Gastrocnemius medialis (tissue), 4 donors: ENCODE data around the gene CPTP. TPM values are rescaled to one million over a fixed set of nuclear protein-coding genes. Genes with fewer than 3 reads are reported as not detected.

Source experiments
- ATAC-seq, 2 donors: fragments of 150-250 bp; one replicate each; pipeline ENCODE4 v1.9.1; 2016
- DNase-seq, 2 donors: peaks; one replicate each; pipeline ENCODE4 v3.0.0-alpha.2; 2019
- H3K27ac ChIP-seq, 4 donors: fragments of 200-600 bp; sonication (generic); 1 replicate in 1 of 4; 2 replicates in 3 of 4; pipeline ENCODE4 v1.5.1; 2016 to 2018; ENCODE audit warnings: mild to moderate bottlenecking in 2 of 4, moderate library complexity in 1 of 4
- H3K27me3 ChIP-seq, 3 donors: fragments of 200-600 bp; sonication (generic) in 2 of 3; 1 replicate in 1 of 3; 2 replicates in 2 of 3; pipeline versions ENCODE4 v1.5.1 to v1.6.0; 2016 to 2019; ENCODE audit warnings: mild to moderate bottlenecking in 1 of 3, moderate library complexity in 1 of 3
- H3K36me3 ChIP-seq, 2 donors: fragments of 200-600 bp; sonication (generic) in 1 of 2; one replicate each; pipeline ENCODE4 v1.5.1; 2017 to 2018
- H3K4me1 ChIP-seq, 2 donors: fragments of 200-600 bp; sonication (generic) in 1 of 2; one replicate each; pipeline ENCODE4 v1.5.1; 2016 to 2017; ENCODE audit warnings: mild to moderate bottlenecking in 2 of 2
- H3K4me3 ChIP-seq, 4 donors: fragments of 200-600 bp; sonication (generic) in 3 of 4; 1 replicate in 1 of 4; 2 replicates in 3 of 4; pipeline ENCODE4 v1.5.1; 2016 to 2019; ENCODE audit warnings: mild to moderate bottlenecking in 2 of 4
- H3K9me3 ChIP-seq, 3 donors: fragments of 200-600 bp; sonication (generic) in 2 of 3; 1 replicate in 1 of 3; 2 replicates in 2 of 3; pipeline ENCODE4 v1.5.1; 2016 to 2019
- POLR2A ChIP-seq, 2 donors: fragments of 450-650 bp; IDR thresholded peaks; one replicate each; pipeline ENCODE4 v1.6.1; 2017; ENCODE audit warnings: antibody characterized with exemption in 2 of 2, mild to moderate bottlenecking in 2 of 2, moderate library complexity in 2 of 2
- in situ Hi-C, 4 donors: fragments of 200-750 bp; cut with MboI; loops; one replicate each; pipeline versions ENCODE4 v1.15.0 to v1.8.0; 2017; ENCODE audit warnings: low sequenced_read_pairs in 4 of 4
- intact Hi-C: fragments of 100-400 bp; cut with DNase I; formaldehyde crosslinking; loops from one replicate; pipeline ENCODE4 v1.15.1; 2023; ENCODE audit warnings: low total_unique reads
- total RNA-seq, 4 donors: library from RNA; depleted of rRNA; stranded (reverse); fragments of >200 nt; gene quantifications; one replicate each; pipeline versions ENCODE4 v1.1.0 to v1.2.3, GENCODE V29; 2016
- TF ChIP-seq, protein P1 (sequence below), 5 experiments: fragments of 450-650 bp in 3 of 5; fragments of 200-600 bp in 2 of 5; sonication (generic) in 2 of 5; IDR thresholded peaks in 4 of 5; conservative IDR thresholded peaks in 1 of 5; 1 replicate in 4 of 5; 2 replicates in 1 of 5; pipeline ENCODE4 v1.5.1; 2016 to 2019; ENCODE audit warnings: antibody characterized with exemption in 5 of 5, mild to moderate bottlenecking in 3 of 5, moderate library complexity in 3 of 5

Gene CPTP
- total RNA-seq, 4 donors from 2014 or later: 22.7 to 64.9 (median 34.0) TPM

DNA sequence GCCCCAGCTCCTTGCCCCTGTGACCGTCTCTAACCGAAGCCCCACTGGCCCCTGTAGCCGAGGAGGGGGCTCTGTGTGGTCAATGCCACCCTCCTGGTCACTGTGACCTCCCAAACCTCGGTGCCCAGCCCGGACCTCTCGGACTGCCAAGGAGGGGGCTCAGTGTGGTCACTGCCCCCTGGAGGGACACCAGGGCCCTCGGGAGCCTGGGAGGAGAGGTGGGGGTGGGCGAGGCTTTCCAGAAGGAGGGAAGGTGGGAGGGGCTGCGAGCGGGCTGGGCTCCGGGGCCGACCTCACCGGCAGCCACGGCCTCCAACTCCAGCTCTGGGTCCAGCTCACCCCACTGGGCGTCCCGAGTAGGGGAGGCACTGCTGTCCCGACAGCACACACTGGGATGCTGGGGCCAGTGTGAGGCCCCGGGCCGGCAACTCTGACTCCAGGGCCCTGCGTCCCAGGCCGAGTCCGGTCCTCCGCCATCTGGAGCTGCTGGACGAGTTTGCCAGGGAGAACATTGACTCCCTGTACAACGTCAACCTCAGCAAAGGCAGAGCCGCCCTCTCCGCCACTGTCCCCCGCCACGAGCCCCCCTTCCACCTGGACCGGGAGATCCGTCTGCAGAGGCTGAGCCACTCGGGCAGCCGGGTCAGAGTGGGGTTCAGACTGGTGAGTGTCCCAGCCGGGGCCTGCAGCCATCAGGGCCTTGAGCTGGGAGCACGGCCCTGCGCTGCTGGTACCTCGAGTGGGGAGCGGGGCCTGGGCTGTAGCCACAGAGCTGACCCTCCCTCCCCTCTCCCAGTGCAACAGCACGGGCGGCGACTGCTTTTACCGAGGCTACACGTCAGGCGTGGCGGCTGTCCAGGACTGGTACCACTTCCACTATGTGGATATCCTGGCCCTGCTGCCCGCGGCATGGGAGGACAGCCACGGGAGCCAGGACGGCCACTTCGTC is 38.0 kb upstream of the CPTP start:
- TF ChIP-seq POLR2A (IDR thresholded peaks at IDR 0.05): no peak
- TF ChIP-seq, protein P1, sequence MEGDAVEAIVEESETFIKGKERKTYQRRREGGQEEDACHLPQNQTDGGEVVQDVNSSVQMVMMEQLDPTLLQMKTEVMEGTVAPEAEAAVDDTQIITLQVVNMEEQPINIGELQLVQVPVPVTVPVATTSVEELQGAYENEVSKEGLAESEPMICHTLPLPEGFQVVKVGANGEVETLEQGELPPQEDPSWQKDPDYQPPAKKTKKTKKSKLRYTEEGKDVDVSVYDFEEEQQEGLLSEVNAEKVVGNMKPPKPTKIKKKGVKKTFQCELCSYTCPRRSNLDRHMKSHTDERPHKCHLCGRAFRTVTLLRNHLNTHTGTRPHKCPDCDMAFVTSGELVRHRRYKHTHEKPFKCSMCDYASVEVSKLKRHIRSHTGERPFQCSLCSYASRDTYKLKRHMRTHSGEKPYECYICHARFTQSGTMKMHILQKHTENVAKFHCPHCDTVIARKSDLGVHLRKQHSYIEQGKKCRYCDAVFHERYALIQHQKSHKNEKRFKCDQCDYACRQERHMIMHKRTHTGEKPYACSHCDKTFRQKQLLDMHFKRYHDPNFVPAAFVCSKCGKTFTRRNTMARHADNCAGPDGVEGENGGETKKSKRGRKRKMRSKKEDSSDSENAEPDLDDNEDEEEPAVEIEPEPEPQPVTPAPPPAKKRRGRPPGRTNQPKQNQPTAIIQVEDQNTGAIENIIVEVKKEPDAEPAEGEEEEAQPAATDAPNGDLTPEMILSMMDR (IDR thresholded peaks at IDR 0.05 in 4 of 5, conservative IDR thresholded peaks at IDR 0.05 in 1 of 5): no peak
- in situ Hi-C loops: no loop called here

DNA sequence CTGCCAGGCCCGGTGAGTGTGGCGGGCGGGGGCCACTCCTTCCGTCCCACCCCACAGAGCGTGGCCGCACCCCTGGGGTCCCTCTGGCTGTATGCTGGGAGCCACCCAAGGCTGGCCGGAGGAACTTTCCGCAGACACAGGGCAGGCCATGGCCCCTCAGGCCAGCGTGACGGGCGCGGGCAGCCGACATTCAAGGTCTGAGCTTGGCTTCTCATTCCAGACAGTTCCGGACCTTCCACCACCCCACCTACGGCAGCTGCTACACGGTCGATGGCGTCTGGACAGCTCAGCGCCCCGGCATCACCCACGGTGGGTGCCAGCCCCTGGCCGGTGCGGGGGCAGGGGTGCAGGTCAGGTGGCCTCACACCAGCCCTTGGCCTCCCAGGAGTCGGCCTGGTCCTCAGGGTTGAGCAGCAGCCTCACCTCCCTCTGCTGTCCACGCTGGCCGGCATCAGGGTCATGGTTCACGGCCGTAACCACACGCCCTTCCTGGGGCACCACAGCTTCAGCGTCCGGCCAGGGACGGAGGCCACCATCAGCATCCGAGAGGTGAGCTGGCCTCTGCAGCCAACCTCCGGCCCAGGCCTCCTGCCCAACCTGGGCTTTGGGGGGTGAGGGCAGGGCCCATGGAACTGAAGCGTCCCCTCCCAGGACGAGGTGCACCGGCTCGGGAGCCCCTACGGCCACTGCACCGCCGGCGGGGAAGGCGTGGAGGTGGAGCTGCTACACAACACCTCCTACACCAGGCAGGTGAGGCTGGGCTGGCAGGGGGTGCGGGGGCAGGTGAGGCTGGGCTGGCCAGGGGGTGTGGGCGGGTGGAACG is 37.1 kb upstream of the CPTP start:
- Histone ChIP-seq H3K36me3 (no peaks in the 10 kb centered on the region), H3K9me3 (no peaks in the 10 kb centered on the region), H3K27ac (no peak overlapping the region), H3K4me3 (no peak overlapping the region), H3K27me3 (peaks cover 15 to 34% (median 24%) of the 10 kb centered on the region in 3 donors), H3K4me1 (no peaks in the 10 kb centered on the region)
- in situ Hi-C loops (no loop called here), intact Hi-C loops (no loop called here)
- TF ChIP-seq, protein P1 (IDR thresholded peaks at IDR 0.05 in 4 of 5, conservative IDR thresholded peaks at IDR 0.05 in 1 of 5): no peak
- ATAC-seq (no peak), DNase-seq (no peak)

More for the DNA sequence above, 38.0 kb upstream of the CPTP start:
- Histone ChIP-seq H3K4me3 (no peak overlapping the region), H3K4me1 (peaks cover 0 to 4% of the 10 kb centered on the region in 2 donors), H3K9me3 (no peaks in the 10 kb centered on the region), H3K36me3 (no peaks in the 10 kb centered on the region), H3K27me3 (peaks cover 15 to 34% (median 24%) of the 10 kb centered on the region in 3 donors), H3K27ac (no peak overlapping the region)
- no peak for DNase-seq
- no peak for ATAC-seq
- intact Hi-C loops: no loop called here

DNA sequence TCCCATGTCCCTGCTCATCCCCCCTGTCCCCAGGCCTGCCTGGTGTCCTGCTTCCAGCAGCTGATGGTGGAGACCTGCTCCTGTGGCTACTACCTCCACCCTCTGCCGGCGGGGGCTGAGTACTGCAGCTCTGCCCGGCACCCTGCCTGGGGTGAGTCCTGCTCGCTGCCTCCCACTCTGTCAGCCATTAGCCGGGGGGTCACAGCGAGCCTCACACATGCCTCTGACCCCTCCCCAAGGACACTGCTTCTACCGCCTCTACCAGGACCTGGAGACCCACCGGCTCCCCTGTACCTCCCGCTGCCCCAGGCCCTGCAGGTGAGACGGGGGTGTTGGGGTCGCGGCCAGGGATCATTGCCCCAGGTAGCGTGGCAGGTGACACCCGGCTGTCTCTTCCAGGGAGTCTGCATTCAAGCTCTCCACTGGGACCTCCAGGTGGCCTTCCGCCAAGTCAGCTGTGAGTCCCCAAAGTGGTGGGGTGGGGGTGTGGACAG is 34.3 kb upstream of the CPTP start:
- Histone ChIP-seq H3K9me3 (no peaks in the 10 kb centered on the region), H3K36me3 (peaks cover 0 to 2% of the 10 kb centered on the region in 2 donors), H3K27ac (no peak overlapping the region), H3K4me3 (no peak overlapping the region), H3K4me1 (no peaks in the 10 kb centered on the region), H3K27me3 (peaks cover 15 to 26% (median 24%) of the 10 kb centered on the region in 3 donors)
- ATAC-seq (peak in 1 of 2 donors; percentile 44), DNase-seq (no peak)
- intact Hi-C loops: loop anchor here (2.0 to 5.0 kb wide), 2 partner anchors 167 to 258 kb away; no protein-coding TSS in a partner anchor
- in situ Hi-C loops: no loop called here
- TF ChIP-seq, protein P1 (IDR thresholded peaks at IDR 0.05 in 4 of 5, conservative IDR thresholded peaks at IDR 0.05 in 1 of 5): peak; percentile 10 to 72 (median 60)
- no peak for TF ChIP-seq POLR2A (IDR thresholded peaks at IDR 0.05)

DNA sequence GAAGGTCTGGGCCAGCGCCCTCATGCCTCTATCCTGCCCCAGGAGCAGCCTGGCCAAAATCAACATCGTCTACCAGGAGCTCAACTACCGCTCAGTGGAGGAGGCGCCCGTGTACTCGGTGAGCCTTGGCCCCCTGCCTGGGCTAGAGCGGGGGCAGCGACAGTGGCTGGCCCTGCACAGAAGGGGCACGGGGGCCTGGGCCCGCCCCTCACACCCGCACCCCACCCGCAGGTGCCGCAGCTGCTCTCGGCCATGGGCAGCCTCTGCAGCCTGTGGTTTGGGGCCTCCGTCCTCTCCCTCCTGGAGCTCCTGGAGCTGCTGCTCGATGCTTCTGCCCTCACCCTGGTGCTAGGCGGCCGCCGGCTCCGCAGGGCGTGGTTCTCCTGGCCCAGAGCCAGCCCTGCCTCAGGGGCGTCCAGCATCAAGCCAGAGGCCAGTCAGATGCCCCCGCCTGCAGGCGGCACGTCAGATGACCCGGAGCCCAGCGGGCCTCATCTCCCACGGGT is 33.5 kb upstream of the CPTP start:
- no peak for ATAC-seq
- no peak for DNase-seq
- Histone ChIP-seq H3K36me3 (peaks cover 0 to 8% of the 10 kb centered on the region in 2 donors), H3K27ac (no peak overlapping the region), H3K9me3 (no peaks in the 10 kb centered on the region), H3K27me3 (peaks cover 10 to 18% (median 16%) of the 10 kb centered on the region in 3 donors), H3K4me3 (no peak overlapping the region), H3K4me1 (no peaks in the 10 kb centered on the region)
- in situ Hi-C loops (no loop called here), intact Hi-C loops (loop anchor here (2.0 to 5.0 kb wide), 2 partner anchors 168 to 259 kb away; no protein-coding TSS in a partner anchor)
- TF ChIP-seq, protein P1 (IDR thresholded peaks at IDR 0.05 in 4 of 5, conservative IDR thresholded peaks at IDR 0.05 in 1 of 5): no peak
- no peak for TF ChIP-seq POLR2A (IDR thresholded peaks at IDR 0.05)
